K562 (cell line): Measurements from ENCODE around the gene DLX2. TPM values are rescaled to one million over a fixed set of nuclear protein-coding genes. Genes with fewer than 3 reads are reported as not detected.

ENCODE experiments used
- FOXK2 ChIP-seq, 2 experiments: fragments of 450-650 bp; IDR thresholded peaks in 1 of 2; conservative IDR thresholded peaks in 1 of 2; 2 replicates each; pipeline ENCODE4 v1.6.1; 2016; ENCODE audit warnings: low read depth in 2 of 2, mild to moderate bottlenecking in 1 of 2
- MAX ChIP-seq: sonication (generic); formaldehyde crosslinking; IDR thresholded peaks from 2 replicates; pipeline ENCODE4 v1.9.0; 2022; ENCODE audit warnings: mild to moderate bottlenecking, missing genetic modification reagents
- NR3C1 ChIP-seq: sonication (generic); formaldehyde crosslinking; IDR thresholded peaks from 2 replicates; pipeline ENCODE4 v1.8.1; 2022; ENCODE audit warnings: missing genetic modification reagents
- REST ChIP-seq, 2 experiments: fragments of 450-650 bp; formaldehyde crosslinking in 1 of 2; IDR thresholded peaks; 2 replicates each; pipeline versions ENCODE4 v1.4.0 to v1.6.1; 2014 to 2020; ENCODE audit warnings: mild to moderate bottlenecking in 2 of 2, borderline replicate concordance in 1 of 2, low read depth in 1 of 2
- STAG1 ChIP-seq: sonication (generic); formaldehyde crosslinking; IDR thresholded peaks from 2 replicates; pipeline ENCODE4 v1.5.0; 2020; ENCODE audit warnings: missing genetic modification reagents, borderline replicate concordance
- XRCC4 ChIP-seq: IDR thresholded peaks from one replicate; pipeline ENCODE4 v1.6.1; 2011; ENCODE audit not compliant: insufficient read depth, insufficient read length; ENCODE audit errors: extremely low read depth
- ZBTB2 ChIP-seq: fragments of 450-650 bp; IDR thresholded peaks from 2 replicates; pipeline ENCODE4 v1.6.1; 2016; ENCODE audit warnings: antibody characterized with exemption
- ZNF165 ChIP-seq: fragments of 250-450 bp; sonication (Bioruptor Pico); IDR thresholded peaks from 2 replicates; pipeline ENCODE4 v1.4.0; 2020; ENCODE audit warnings: borderline replicate concordance
- polyA plus RNA-seq, 8 experiments: library from polyadenylated mRNA; depleted of rRNA in 4 of 8; stranded (reverse) in 5 of 8; unstranded in 3 of 8; fragments of >200 nt; fragmentation: Nextera tagmentation in 2 of 8; fragmentation: Illumina TruSeq in 1 of 8; extraction: Ambion mirVana in 2 of 8; extraction: Trizol in 1 of 8; gene quantifications; 2 replicates each; pipeline versions ENCODE4 v1.2.1 to v1.2.3, GENCODE V29; 2011 to 2014; ENCODE audit warnings: inconsistent platforms in 1 of 8, missing spikeins in 1 of 8
- total RNA-seq, 7 experiments: library from RNA; depleted of rRNA in 6 of 7; stranded (reverse); fragments of >200 nt in 6 of 7; fragmentation: Illumina TruSeq in 2 of 7; extraction: Trizol in 2 of 7; gene quantifications; 2 replicates each; pipeline versions ENCODE4 v1.2.1 to v1.2.3, GENCODE V29; 2011 to 2021; ENCODE audit warnings: low replicate concordance in 1 of 7

DLX2 gene
- total and polyA plus RNA-seq, 9 of the 15 experiments (the other 6 are each of a cell fraction or from before 2014, with no cell fraction given), result 0.14 to 4.3 (median 0.86) TPM

GRCh38 chr2:172085460-172086159, 17.1 kb downstream of the DLX2 start, which contains the start of gene DLX1 (continued):
- no peak for TF ChIP-seq REST (IDR thresholded peaks at IDR 0.05; ENCODE audit: borderline replicate concordance)
- no peak for TF ChIP-seq REST (CRISPR knock-in tag; IDR thresholded peaks at IDR 0.05; ENCODE audit: low read depth)
- no peak; the same call in 1 of the 2 replicates for TF ChIP-seq MAX (CRISPR knock-in tag)
- TF ChIP-seq FOXK2 (conservative IDR thresholded peaks at IDR 0.05 in 1 of 2, IDR thresholded peaks at IDR 0.05 in 1 of 2; ENCODE audit: low read depth in 2 of 2), result peak in 1 of 2 experiments; percentile 31; a peak in 2 of 4 replicates
- no peak for TF ChIP-seq STAG1
- no peak for TF ChIP-seq NR3C1 (CRISPR knock-in tag)
- TF ChIP-seq ZNF165 (CRISPR knock-in tag), result no peak
- no peak for TF ChIP-seq XRCC4
- peak; percentile 69; the same call in 1 of the 2 replicates for TF ChIP-seq ZBTB2
